Sigmoid colon (tissue), 7 donors: ENCODE results near the gene ANXA5. TPM values are rescaled to one million over a fixed set of nuclear protein-coding genes. Genes with fewer than 3 reads are reported as not detected.
A peak's percentile ranks its signal among the peaks of the same experiment; 100 is the strongest.
"Not testable (repeated sequence)": the region's sequence is repeated elsewhere in the genome, so short reads cannot be mapped to it uniquely, and the experiment has no call there.

Experiments used
- DNase-seq: peaks from one replicate; pipeline ENCODE4 v3.0.0-alpha.2; 2019
- H3K27ac ChIP-seq, 4 donors: fragments of 200-600 bp; sonication (generic); one replicate each; pipeline ENCODE4 v1.5.1; 2016 to 2019; ENCODE audit warnings: mild to moderate bottlenecking in 1 of 4
- H3K27me3 ChIP-seq, 3 donors: fragments of 200-600 bp; sonication (generic); one replicate each; pipeline ENCODE4 v1.5.1; 2019; ENCODE audit warnings: mild to moderate bottlenecking in 1 of 3
- H3K36me3 ChIP-seq, 4 donors: fragments of 200-600 bp; sonication (generic); one replicate each; pipeline ENCODE4 v1.5.1; 2016 to 2019
- H3K4me1 ChIP-seq, 4 donors: fragments of 200-600 bp; sonication (generic); one replicate each; pipeline ENCODE4 v1.5.1; 2017 to 2019
- H3K4me3 ChIP-seq, 4 donors: fragments of 200-600 bp; sonication (generic); one replicate each; pipeline ENCODE4 v1.5.1; 2017 to 2019; ENCODE audit warnings: mild to moderate bottlenecking in 2 of 4, moderate library complexity in 1 of 4
- H3K9me3 ChIP-seq, 4 donors: fragments of 200-600 bp in 3 of 4; sonication (generic) in 3 of 4; one replicate each; pipeline versions ENCODE4 v1.5.1 to v1.6.1; 2013 to 2019
- CTCF ChIP-seq, 4 experiments: fragments of 450-650 bp in 3 of 4; fragments of 200-600 bp in 1 of 4; IDR thresholded peaks; one replicate each; pipeline ENCODE4 v1.5.1; 2016 to 2019; ENCODE audit warnings: antibody characterized with exemption in 4 of 4, mild to moderate bottlenecking in 3 of 4, moderate library complexity in 2 of 4
- EP300 ChIP-seq, 4 donors: sonication (generic); formaldehyde crosslinking; IDR thresholded peaks; one replicate each; pipeline ENCODE4 v1.6.1; 2017; ENCODE audit warnings: antibody characterized with exemption in 4 of 4
- POLR2A ChIP-seq, 2 donors: fragments of 450-650 bp; IDR thresholded peaks; one replicate each; pipeline ENCODE4 v1.6.1; 2016; ENCODE audit warnings: antibody characterized with exemption in 2 of 2, mild to moderate bottlenecking in 2 of 2, moderate library complexity in 2 of 2
- POLR2AphosphoS5 ChIP-seq, 4 donors: sonication (generic); formaldehyde crosslinking; IDR thresholded peaks; one replicate each; pipeline ENCODE4 v1.6.1; 2017; ENCODE audit warnings: antibody characterized with exemption in 4 of 4
- WGBS, 2 donors: extraction: QIAGEN DNeasy Blood & Tissue Kit; methylation state at CpG; one replicate each; pipeline ENCODE4 v1.1.7; 2013; 5-methylcytosine and 5-hydroxymethylcytosine counted together
- intact Hi-C: fragments of 100-400 bp; cut with DNase I; formaldehyde crosslinking; loops from one replicate; pipeline ENCODE4 v1.15.1; 2023
- polyA plus RNA-seq, 3 donors: library from polyadenylated mRNA; stranded (reverse); fragments of 200-250 nt; gene quantifications; one replicate each; pipeline ENCODE4 v1.2.3, GENCODE V29; 2013
- total RNA-seq, 4 donors: library from RNA; depleted of rRNA; stranded (reverse); fragments of >200 nt; gene quantifications; one replicate each; pipeline ENCODE4 v1.1.0, GENCODE V29; 2016
- donor health status: healthy with polysubstance abuse.
- donor health status: Bipolar disorder and iron deficiency.
- donor health status: healthy.

ANXA5 gene
- total and polyA plus RNA-seq, 7 donors: 113 to 224 (median 152) TPM

- Histone ChIP-seq H3K4me1 (peaks cover 0 to 3% (median 0%) of the 10 kb centered on the region in 4 donors), H3K4me3 (no peak overlapping the region), H3K36me3 (peaks cover 16 to 83% (median 40%) of the 10 kb centered on the region in 4 donors), H3K9me3 (no peaks in the 10 kb centered on the region), H3K27ac (peak overlapping the region in 1 of 4 donors; percentile 57), H3K27me3 (no peaks in the 10 kb centered on the region)
- TF ChIP-seq POLR2AphosphoS5 (IDR thresholded peaks at IDR 0.05): no peak
- no peak for TF ChIP-seq CTCF (IDR thresholded peaks at IDR 0.05)
- no peak for TF ChIP-seq EP300 (IDR thresholded peaks at IDR 0.05)
- TF ChIP-seq POLR2A (IDR thresholded peaks at IDR 0.05): no peak
- 92 to 93% methylated on average over 4 of the region's 4 CpGs for WGBS, 2 donors
- no peak for DNase-seq
- intact Hi-C loops: no loop called here
These were observed 28.2 kb downstream of the ANXA5 start for GRCh38 chr4:121668368-121669162.

GRCh38 chr4:121666091-121666679, 30.6 kb downstream of the ANXA5 start:
- Histone ChIP-seq H3K9me3 (no peaks in the 10 kb centered on the region), H3K27me3 (no peaks in the 10 kb centered on the region), H3K4me1 (peaks cover 0 to 3% (median 0%) of the 10 kb centered on the region in 4 donors), H3K4me3 (no peak overlapping the region), H3K36me3 (peaks cover 10 to 68% (median 25%) of the 10 kb centered on the region in 4 donors), H3K27ac (no peak overlapping the region)
- intact Hi-C loops: no loop called here
- DNase-seq: peak; percentile 72
- TF ChIP-seq POLR2AphosphoS5 (IDR thresholded peaks at IDR 0.05) (no peak), POLR2A (IDR thresholded peaks at IDR 0.05) (no peak), CTCF (IDR thresholded peaks at IDR 0.05) (no peak), EP300 (IDR thresholded peaks at IDR 0.05) (no peak)

- Histone ChIP-seq H3K27me3 (no peaks in the 10 kb centered on the region), H3K36me3 (peaks cover 10 to 60% (median 22%) of the 10 kb centered on the region in 4 donors), H3K4me3 (no peak overlapping the region), H3K9me3 (no peaks in the 10 kb centered on the region), H3K4me1 (peaks cover 0 to 3% (median 0%) of the 10 kb centered on the region in 4 donors), H3K27ac (no peak overlapping the region)
- no peak for TF ChIP-seq EP300 (IDR thresholded peaks at IDR 0.05)
- TF ChIP-seq POLR2AphosphoS5 (IDR thresholded peaks at IDR 0.05): no peak
- TF ChIP-seq POLR2A (IDR thresholded peaks at IDR 0.05): no peak
- TF ChIP-seq CTCF (IDR thresholded peaks at IDR 0.05): no peak
- DNase-seq: no peak
- 8 to 54% methylated on average over 3 of the region's 3 CpGs for WGBS, 2 donors
- intact Hi-C loops: no loop called here
These were observed 31.4 kb downstream of the ANXA5 start for GRCh38 chr4:121665371-121665770.

- Histone ChIP-seq H3K9me3 (no peaks in the 10 kb centered on the region), H3K4me3 (no peak overlapping the region), H3K4me1 (no peaks in the 10 kb centered on the region), H3K27ac (no peak overlapping the region), H3K36me3 (peaks cover 0 to 29% (median 3%) of the 10 kb centered on the region in 4 donors), H3K27me3 (no peaks in the 10 kb centered on the region)
- WGBS, 2 donors: 87 to 89% methylated on average over 5 of the region's 5 CpGs
- intact Hi-C loops: no loop called here
- TF ChIP-seq CTCF (IDR thresholded peaks at IDR 0.05): no peak
- DNase-seq: no peak
These were observed 34.6 kb downstream of the ANXA5 start for GRCh38 chr4:121662225-121662624.

GRCh38 chr4:121660175-121660933, 36.4 kb downstream of the ANXA5 start:
- H3K4me3 ChIP-seq, H3K9me3 ChIP-seq, DNase-seq, intact Hi-C loops, H3K27ac ChIP-seq, H3K4me1 ChIP-seq, H3K27me3 ChIP-seq: not testable (repeated sequence)
- H3K36me3 ChIP-seq: peaks cover 0 to 14% (median 0%) of the 10 kb centered on the region in 4 donors
- WGBS, 2 donors: 80 to 93% methylated on average over 10 of the region's 10 CpGs
